HG03457 (cell line): ENCODE measurements around the gene REXO1.

Source experiments
- ATAC-seq: cut with Tn5 transposase; IDR thresholded peaks from one replicate; pipeline ENCODE4 v1.9.1; 2021; ENCODE audit warnings: moderate number of reproducible peaks; ENCODE audit not compliant: unreplicated experiment

Gene REXO1

GRCh38 chr19:1768918-1769644, 79.2 kb downstream of the REXO1 start:
- no peak for ATAC-seq

GRCh38 chr19:1768248-1768647, 80.0 kb downstream of the REXO1 start:
- ATAC-seq: no peak

GRCh38 chr19:1767464-1767933, 80.8 kb downstream of the REXO1 start:
- no peak for ATAC-seq

- ATAC-seq: no peak
Measured at GRCh38 chr19:1766800-1767352, 81.4 kb downstream of the REXO1 start.

- no peak for ATAC-seq
Measured at GRCh38 chr19:1765904-1766799, 82.1 kb downstream of the REXO1 start.
